ENCODE data around the gene GNAS. TPM values are rescaled to one million over a fixed set of nuclear protein-coding genes. Genes with fewer than 3 reads are reported as not detected.

GNAS gene
- total RNA-seq, 4 donors from 2014 or later: 281 to 822 (median 446) TPM

DNA sequence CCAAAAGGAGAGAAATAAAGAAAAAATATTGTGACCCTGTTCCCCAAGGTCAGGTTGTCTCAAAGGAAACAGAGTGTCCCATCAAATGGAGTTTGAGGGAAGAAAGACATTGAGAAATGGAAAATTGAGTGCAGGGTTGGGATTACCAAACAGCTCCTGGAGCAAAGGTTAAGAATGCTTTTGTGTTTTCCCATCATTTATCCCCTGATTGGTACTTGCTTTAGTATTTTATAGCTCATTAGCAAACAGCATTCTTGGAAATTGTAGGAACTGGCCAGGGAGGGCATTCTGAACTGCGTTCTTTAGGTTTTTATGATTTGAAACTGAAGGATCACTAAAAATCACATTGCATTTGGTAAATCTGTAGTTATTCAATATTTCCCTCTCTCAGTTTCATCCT, 69.5 kb downstream of the GNAS start:
- H3K27ac ChIP-seq: no peak overlapping the region
- H3K4me3 ChIP-seq: no peak overlapping the region
- no peaks in the 10 kb centered on the region for H3K9me3 ChIP-seq
- intact Hi-C loops (cut with DNase I; ENCODE audit: low total_unique reads): no loop called here
- no peaks in the 10 kb centered on the region for H3K27me3 ChIP-seq
- H3K4me1 ChIP-seq: no peaks in the 10 kb centered on the region
- H3K36me3 ChIP-seq: no peaks in the 10 kb centered on the region
- no peak for TF ChIP-seq POLR2A (IDR thresholded peaks at IDR 0.05)
- TF ChIP-seq, protein P1, sequence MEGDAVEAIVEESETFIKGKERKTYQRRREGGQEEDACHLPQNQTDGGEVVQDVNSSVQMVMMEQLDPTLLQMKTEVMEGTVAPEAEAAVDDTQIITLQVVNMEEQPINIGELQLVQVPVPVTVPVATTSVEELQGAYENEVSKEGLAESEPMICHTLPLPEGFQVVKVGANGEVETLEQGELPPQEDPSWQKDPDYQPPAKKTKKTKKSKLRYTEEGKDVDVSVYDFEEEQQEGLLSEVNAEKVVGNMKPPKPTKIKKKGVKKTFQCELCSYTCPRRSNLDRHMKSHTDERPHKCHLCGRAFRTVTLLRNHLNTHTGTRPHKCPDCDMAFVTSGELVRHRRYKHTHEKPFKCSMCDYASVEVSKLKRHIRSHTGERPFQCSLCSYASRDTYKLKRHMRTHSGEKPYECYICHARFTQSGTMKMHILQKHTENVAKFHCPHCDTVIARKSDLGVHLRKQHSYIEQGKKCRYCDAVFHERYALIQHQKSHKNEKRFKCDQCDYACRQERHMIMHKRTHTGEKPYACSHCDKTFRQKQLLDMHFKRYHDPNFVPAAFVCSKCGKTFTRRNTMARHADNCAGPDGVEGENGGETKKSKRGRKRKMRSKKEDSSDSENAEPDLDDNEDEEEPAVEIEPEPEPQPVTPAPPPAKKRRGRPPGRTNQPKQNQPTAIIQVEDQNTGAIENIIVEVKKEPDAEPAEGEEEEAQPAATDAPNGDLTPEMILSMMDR (IDR thresholded peaks at IDR 0.05): no peak
- DNase-seq: no peak

DNA sequence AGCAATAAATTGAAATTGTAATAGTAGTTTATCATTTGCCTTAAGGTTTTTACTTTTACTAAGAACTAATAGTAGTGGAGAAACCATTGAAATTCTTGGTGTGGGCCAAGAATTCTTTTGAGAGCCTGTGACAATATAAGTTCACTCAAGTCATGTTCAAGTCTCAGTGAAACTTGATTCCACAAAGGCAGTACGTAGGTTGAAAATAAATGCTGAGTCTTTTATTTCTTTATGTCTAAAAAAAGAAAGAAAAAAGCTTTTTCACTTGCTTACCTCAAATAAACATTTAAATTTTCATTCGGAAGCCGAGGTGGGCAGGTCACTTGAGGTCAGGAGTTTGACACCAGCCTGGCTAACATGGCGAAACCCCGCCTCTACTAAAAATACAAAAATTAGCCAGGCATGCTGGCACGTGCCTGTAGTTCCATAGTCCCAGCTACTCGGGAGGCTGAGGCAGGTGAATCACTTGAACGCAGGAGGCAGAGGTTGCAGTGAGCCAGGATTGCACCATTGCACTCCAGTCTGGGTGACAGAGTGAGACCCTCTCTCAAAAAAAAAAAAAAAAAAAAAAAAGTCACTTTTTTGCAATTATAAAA, 70.7 kb downstream of the GNAS start:
- TF ChIP-seq, protein P1 (IDR thresholded peaks at IDR 0.05): no peak
- no peak for TF ChIP-seq POLR2A (IDR thresholded peaks at IDR 0.05)
- intact Hi-C loops (cut with DNase I; ENCODE audit: low total_unique reads): no loop called here
- Histone ChIP-seq H3K27me3 (no peaks in the 10 kb centered on the region), H3K36me3 (no peaks in the 10 kb centered on the region), H3K4me3 (no peak overlapping the region), H3K4me1 (no peaks in the 10 kb centered on the region), H3K9me3 (no peaks in the 10 kb centered on the region), H3K27ac (no peak overlapping the region)
- no peak for DNase-seq

DNA sequence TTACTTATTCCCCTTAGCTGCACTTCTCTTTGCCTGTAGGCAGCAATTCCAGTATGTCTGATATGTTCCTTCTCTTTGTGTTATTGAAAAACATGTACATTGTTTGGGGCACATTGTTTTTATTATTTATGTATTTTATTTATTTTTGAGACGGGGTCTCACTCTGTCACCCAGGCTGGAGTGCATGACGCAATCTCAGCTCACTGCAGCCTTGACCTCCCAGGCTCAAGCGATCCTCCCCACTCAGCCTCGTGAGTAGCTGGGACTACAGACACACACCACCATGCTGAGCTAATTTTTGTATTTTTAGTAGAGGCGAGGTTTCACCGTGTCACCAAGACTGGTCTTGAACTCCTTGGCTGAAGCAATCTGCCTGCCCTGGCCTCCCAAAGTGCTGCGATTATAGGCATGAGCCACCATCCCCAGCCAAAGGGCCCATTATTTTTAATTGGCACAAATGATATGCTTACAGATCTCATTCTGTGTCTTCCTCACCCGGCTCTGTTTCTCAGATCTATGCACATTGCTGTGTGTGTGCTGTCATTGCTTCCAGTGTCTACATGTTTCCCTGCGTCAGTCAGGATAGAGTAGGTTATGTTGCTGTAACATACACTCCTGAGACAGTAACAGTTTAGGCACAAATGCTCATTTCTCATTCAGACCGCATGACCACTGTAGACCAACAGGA, 74.4 kb downstream of the GNAS start:
- TF ChIP-seq, protein P1 (IDR thresholded peaks at IDR 0.05): no peak
- no peak for TF ChIP-seq POLR2A (IDR thresholded peaks at IDR 0.05)
- intact Hi-C loops (cut with DNase I; ENCODE audit: low total_unique reads): no loop called here
- Histone ChIP-seq H3K36me3 (no peaks in the 10 kb centered on the region), H3K27ac (no peak overlapping the region), H3K9me3 (no peaks in the 10 kb centered on the region), H3K4me3 (no peak overlapping the region), H3K27me3 (no peaks in the 10 kb centered on the region), H3K4me1 (no peaks in the 10 kb centered on the region)
- DNase-seq: no peak

DNA sequence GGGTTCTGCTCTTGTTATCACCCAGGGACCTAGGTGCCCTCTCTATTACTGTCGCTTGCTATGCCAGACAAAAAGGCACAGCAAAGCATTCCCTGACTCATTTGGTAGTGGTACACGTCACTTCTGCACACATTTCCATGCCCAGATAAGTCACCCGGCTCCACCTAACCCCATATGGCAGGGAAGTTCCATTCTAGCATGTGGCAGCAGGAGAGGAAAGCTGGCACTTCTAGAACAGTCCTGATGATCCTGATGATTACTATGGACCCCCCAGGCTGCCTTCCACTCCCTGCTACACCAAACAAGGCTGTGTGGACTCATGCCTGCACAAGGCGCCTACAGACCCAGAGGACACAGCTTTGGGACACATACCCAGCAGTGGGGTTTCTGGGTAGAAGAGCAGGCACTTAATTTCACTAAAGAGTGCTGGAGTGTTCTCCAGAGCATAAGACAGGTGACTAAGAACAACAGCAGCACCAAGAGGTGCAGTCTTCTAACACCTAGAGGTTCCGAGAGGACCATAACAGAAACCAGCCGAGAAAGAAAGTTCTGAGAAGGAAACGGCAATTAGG, 75.1 kb downstream of the GNAS start:
- intact Hi-C loops (cut with DNase I; ENCODE audit: low total_unique reads): no loop called here
- H3K4me1 ChIP-seq: no peaks in the 10 kb centered on the region
- no peak for DNase-seq
- H3K9me3 ChIP-seq: no peaks in the 10 kb centered on the region
- TF ChIP-seq, protein P1 (IDR thresholded peaks at IDR 0.05): no peak
- no peak for TF ChIP-seq POLR2A (IDR thresholded peaks at IDR 0.05)
- no peak overlapping the region for H3K4me3 ChIP-seq
- no peak overlapping the region for H3K27ac ChIP-seq
- H3K36me3 ChIP-seq: no peaks in the 10 kb centered on the region
- no peaks in the 10 kb centered on the region for H3K27me3 ChIP-seq

DNA sequence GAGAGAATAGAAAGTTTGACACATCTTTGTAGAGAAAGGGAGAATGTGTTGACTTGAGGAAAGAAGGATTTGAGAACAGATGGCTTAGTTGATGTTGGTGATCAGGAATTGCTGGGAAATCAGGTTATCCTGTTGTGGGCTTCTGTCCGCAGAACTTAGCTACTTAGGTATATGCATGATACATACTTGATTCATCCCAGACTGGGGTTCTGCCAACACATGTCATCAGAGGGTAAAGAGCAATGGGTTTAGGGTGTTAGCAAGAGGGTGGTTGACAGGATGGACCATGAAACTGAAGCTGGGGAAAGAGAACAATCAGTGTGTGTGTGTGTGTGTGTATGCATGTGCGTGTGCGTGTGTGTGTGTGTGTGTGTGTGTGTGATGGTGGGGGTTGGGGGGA, 78.0 kb downstream of the GNAS start:
- intact Hi-C loops (cut with DNase I; ENCODE audit: low total_unique reads): no loop called here
- Histone ChIP-seq H3K27me3 (no peaks in the 10 kb centered on the region), H3K27ac (no peak overlapping the region), H3K4me1 (no peaks in the 10 kb centered on the region), H3K4me3 (no peak overlapping the region), H3K9me3 (no peaks in the 10 kb centered on the region), H3K36me3 (no peaks in the 10 kb centered on the region)
- DNase-seq: no peak
- no peak for TF ChIP-seq POLR2A (IDR thresholded peaks at IDR 0.05)
- TF ChIP-seq, protein P1 (IDR thresholded peaks at IDR 0.05): no peak
